NK-92 (cell line): ENCODE results near the gene THSD7B.

Source experiments
- DNase-seq: peaks from one replicate; lab custom pipeline; 2025; ENCODE audit not compliant: unreplicated experiment; lab: John Stamatoyannopoulos, UW

Gene THSD7B

DNA sequence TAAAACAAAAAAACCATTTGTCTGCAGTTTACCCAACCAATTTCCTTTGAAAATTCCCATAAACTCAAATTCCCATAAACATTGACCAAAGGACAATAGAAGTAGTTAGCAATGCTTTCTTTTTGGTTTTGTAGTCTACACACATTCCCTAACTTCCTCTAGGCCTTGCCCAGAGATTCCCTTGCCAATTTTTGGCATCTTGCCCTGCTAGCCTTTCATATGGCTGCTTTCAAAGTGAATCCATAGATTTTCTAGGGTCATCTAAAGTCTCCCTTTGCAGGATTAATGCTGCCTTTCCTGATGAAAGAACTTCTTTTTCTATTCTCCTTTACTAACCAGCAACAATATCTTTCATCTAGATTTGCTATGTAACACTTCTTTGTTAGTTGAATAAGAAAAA, 33.4 kb downstream of the THSD7B start:
- no peak for DNase-seq

DNA sequence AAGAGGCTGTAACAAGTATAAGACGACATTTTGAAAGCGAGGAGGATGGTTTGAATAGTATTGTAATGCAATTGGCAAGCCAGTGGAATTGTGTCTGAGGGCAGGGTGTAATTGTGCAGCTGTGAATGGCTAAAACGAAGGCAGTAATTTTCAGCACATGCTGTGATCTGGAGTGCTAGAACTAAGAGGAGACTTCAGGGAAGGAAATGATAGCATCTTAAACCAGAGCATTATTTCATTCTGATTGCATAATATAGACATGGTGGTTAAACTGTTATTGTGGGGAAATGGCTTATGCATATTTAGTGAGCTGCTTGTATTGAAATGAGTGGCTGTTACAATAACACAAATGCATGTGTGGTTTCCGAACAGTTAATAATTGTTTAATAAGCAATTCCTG, 36.3 kb downstream of the THSD7B start:
- DNase-seq, result no peak

DNA sequence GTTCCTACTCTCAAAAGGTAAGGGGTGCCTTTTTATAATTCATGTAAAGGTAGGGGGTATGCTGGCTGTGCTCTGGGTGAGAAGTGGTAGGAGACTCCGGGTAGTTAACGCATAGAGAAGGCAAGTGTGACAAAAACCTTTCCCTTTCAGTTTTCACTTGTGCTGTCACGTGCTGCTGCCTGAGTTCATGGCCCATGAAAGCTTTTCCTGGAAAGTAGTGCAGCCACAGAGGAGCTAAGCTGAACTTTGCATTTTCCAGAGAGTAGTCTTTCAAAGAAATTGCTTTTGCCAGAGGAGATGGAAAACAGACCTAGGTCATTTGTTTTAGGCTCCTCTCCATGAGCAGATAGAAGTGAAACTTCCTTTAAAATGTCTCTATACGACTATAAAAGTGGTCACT, 44.7 kb downstream of the THSD7B start:
- DNase-seq, result no peak

GRCh38 chr2:136818839-136819238, 53.5 kb downstream of the THSD7B start:
- DNase-seq, result no peak

- no peak for DNase-seq
These were observed 57.9 kb downstream of the THSD7B start for GRCh38 chr2:136823291-136823690.

- no peak for DNase-seq
These were observed 62.8 kb downstream of the THSD7B start for GRCh38 chr2:136828162-136828561.

- no peak for DNase-seq
These were observed 63.4 kb downstream of the THSD7B start for GRCh38 chr2:136828774-136829173.

- DNase-seq, result no peak
These were observed 79.2 kb downstream of the THSD7B start for GRCh38 chr2:136844546-136844945.

DNA sequence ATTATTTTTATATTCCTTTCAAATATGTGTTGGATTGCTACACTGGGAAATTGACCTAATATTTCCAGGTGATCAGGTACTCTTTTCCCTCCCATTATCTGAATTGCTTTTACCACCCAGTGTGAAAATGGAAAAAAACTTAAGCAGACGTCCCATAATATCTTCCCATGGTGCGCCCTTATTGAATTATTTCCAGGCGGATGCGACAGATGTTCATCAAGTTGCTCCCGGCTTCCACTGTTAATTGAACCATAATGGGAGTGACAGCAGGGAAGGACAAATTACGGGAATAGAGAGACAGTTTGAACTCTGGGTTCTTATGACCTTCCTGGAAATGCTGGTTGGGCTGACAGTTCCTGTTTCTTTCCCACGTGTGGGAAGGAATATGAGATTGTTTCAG, 93.3 kb downstream of the THSD7B start:
- DNase-seq, result no peak

DNA sequence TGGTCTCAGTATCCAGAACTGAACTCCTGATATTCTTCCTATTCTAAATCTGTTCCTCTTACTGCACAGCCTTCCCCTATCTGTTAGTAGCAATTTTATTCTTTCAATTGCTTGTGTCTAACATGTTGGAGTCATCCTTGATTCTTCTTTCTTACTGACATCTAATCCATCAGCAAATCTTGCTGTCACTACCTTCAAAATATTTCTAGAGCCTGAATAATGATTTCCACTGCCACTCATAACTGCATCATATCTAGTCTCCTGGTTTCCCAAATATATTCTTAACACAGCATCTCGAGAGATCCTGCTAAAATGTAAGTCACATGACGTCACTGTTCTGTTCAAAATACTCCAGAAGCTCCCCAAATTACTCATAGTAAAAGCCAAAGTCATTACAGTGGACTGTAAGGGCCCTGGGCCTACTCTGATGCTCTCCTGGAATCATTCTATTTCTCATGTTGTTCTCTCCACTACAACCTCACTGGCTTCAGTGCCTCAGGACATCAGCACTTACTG, 95.2 kb downstream of the THSD7B start:
- no peak for DNase-seq

DNA sequence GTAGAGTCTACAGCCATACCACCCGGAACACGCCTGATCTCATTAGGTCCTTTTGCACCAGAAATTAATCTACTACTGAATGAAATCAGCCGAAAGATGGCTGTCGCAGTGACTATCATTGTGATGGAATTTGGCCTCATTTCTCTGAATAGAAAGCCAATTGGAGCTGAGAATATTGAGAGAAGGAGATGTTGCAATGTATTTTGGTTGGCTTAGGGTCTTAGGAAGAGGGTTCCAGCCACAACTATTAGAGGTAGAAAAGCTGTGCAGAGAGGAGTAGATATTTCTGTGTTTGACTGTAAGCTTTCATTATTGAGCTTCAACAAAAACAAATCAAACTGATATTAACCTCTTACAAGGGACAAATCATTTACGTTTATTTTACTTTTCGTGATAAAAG, 98.1 kb downstream of the THSD7B start:
- no peak for DNase-seq

- DNase-seq, result no peak
These were observed 98.5 kb downstream of the THSD7B start for GRCh38 chr2:136863874-136864273.

DNA sequence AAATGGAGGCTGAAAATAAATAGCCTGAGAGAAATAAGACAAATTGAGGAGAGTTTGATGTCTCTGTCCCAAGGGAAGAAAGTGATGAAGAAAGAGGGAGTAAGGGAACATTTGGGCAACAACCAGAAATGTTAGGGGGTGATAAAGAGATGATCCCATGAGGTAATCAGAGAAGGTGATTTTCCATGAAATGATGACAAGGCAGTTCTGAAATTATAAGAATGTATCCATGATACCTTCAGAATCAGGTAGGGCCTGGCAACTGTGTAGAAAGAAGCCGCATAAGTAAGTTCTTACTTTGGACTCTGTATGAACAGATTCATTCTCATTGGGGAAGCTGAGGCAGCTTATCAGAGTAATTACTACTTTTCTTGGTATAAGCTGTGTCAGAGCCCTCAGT, 106.1 kb downstream of the THSD7B start:
- no peak for DNase-seq

DNA sequence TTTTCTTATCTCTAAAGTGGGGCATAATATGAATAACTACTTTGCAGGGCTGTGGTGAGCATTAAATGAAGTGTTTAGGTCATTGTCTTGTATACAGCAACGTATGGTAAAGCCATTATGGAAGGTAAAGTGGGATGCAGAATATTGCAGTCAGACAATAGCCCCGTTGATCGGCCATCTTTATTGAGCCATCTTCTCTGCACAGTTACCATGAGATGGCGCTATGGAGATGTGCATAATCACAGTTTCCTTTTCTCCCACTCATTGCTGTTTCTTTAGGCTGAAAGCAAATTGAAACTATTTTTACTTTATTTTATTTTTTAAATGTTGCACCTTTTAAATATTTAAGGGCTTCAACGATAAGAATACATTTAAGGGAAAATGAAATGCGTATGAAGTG, 108.9 kb downstream of the THSD7B start:
- DNase-seq, result no peak

GRCh38 chr2:136891100-136891499, 125.8 kb downstream of the THSD7B start:
- no peak for DNase-seq

DNA sequence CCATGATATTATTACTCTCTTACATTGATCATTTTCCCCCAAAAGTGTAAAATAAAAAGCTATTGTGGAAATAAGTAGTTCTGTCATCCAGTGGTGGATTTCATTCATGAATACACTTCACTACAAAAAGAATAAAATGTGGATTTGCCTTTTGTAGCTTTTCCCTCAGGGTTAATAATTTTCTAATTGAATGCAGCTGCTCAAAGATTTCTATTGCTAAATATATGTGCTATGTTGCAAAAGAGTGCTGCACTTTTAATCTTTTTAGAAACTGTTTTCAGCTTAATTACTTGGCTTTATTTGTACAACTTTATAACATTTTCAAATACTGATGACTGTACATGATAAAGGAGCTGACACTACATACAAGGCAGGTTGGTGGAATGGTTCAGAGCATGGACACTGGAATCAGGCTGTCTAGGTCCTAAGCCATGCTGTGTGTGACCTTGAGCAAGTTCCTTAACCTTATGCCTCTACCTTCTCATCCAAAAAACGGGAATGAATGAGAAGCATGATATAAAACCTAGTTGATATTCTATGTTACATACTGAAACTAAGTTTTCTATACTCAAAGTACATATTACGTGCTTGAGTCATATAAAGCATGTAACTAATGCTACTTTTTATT, 128.8 kb downstream of the THSD7B start:
- DNase-seq, result no peak

DNA sequence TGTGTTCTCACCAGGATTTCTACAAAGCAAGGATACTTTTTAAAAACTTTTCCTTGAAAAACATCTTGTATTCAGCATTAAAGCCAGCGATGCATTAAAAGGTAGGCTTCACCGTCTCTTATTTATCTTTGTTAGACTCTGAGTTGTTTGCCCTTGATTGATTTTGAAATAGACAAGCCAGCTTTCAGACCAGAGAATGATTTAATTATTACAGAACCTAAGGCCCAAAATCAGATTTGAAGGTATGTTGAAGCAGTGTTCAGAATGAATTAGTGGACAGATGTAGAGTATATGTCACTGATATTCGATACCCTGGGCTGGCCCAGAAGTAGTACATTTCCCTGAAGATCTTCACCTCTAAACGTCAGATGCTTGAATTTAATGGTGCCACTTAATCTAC, 136.4 kb downstream of the THSD7B start:
- DNase-seq, result no peak

DNA sequence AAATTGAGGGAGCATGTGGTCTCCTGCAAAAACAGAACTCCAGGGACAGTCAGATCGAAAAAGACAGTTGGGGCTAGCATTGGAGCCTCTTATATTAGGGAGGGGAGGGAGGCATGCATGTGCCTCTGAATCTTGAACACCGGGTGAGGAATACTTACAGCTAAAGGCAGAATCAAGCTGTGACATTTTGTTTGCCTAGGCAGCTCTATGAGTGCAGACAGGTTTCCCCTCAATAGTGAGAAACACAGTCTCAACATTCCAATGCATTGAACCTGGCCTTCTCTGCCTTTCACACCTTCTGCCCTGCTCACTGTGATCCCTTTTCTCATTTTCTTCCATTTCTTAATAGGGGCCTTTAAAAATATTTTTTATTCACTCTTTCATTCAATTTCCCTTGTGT, 140.4 kb downstream of the THSD7B start:
- DNase-seq, result no peak

GRCh38 chr2:136909777-136910176, 144.4 kb downstream of the THSD7B start:
- no peak for DNase-seq

- DNase-seq, result no peak
These were observed 150.8 kb downstream of the THSD7B start for GRCh38 chr2:136916131-136916530.

- no peak for DNase-seq
These were observed 152.1 kb downstream of the THSD7B start for GRCh38 chr2:136917411-136917881.

DNA sequence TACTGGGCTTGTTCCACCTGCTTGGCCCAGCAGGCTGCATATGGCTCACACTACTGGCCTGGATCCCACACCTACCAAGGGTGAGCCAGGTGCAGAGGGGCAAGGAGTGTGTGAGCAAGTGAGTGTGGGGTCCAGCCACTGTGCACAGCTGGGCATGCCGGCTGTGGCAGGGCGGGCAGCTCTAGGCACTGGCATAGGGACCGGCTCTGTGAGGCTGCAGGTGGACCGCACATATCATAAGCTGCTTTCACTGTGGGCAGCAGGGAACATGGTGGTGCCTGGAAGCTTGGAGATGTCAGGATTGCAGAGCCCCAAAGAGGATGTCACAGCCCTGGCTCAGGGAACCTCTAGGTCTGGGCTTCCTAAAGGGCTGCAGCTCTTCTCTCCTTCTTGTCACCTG, 154.3 kb downstream of the THSD7B start:
- DNase-seq, result no peak

DNA sequence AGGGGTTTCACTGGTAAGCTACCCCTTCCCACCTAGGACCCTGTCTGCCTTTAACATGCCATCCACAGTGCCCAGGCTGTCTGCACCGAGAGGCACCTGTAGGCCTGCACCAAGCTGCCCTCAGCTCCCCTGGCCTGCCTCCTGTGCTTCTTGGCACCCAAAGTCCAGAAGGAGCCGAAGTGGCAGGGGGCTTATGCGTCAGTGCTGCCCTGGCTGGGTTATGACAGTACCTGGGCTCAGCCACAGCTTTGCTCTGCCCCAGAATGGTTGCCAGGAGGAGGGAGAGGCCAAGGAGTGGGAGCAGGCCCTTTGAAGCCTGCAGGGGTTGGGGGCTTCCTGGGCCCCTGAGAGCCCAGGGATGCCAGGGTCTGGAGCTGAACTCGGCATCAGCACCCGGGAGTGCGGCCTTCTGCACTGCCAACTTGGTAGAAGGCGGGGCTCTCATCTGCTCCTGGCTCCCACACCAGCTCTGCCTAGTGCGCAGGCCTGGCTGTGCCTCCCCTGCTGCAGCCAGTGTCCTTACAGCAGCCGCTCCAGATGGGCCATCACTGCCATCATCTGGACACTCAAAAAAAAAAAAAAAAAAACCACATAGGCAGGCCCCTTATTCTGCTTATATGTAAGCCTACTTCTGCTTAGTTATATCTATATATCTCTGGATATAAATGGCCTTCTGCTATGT, 155.4 kb downstream of the THSD7B start:
- DNase-seq, result no peak
